Heart left ventricle (tissue), 13 donors: ENCODE data around the gene CEP85.

Experiments used
- POLR2A ChIP-seq, 2 donors: fragments of 450-650 bp; IDR thresholded peaks; one replicate each; pipeline ENCODE4 v1.6.1; 2017; ENCODE audit warnings: antibody characterized with exemption in 2 of 2, mild to moderate bottlenecking in 2 of 2, moderate library complexity in 2 of 2
- TF ChIP-seq, protein P1 (sequence below), 12 donors: fragments of 200-600 bp; sonication (generic) in 4 of 12; IDR thresholded peaks; one replicate each; pipeline versions ENCODE4 v1.5.0 to v1.8.0; 2018 to 2022; ENCODE audit warnings: antibody characterized with exemption in 12 of 12, mild to moderate bottlenecking in 5 of 12
- donor health status: ischemic (EF 13 %, LVEDD 7.1; RV severe dilation, severe dysfunction).
- donor health status: DM: no; HTN: yes; CAD: no.
- donor health status: DM: no; HTN: no; CAD: no.
- donor health status: ischemic (EF 25% LVEDD 6.9; RV normal size, moderate dysfunction).
- donor health status: ischemic (EF 25% LVEDD 5.7; RV mildly dilated, moderate dysfunction).
- donor health status: ischemic (EF 35%, LVEDD 5.7; RV mildly dilated, moderate dysfunction).
- donor health status: nonischemic (EF 11% LVEDD 7.7; RV severe dilation, severe dysfunction).
- donor health status: DM: yes; HTN: yes; CAD: no.
- donor health status: PGD.
- donor health status: ischemic (EF 29% LVEDD 5.4; RV normal size, mild dysfunction).
- donor health status: nonischemic (EF 23%, LVEDD 6.1; RV moderate dilation, normal function).

DNA sequence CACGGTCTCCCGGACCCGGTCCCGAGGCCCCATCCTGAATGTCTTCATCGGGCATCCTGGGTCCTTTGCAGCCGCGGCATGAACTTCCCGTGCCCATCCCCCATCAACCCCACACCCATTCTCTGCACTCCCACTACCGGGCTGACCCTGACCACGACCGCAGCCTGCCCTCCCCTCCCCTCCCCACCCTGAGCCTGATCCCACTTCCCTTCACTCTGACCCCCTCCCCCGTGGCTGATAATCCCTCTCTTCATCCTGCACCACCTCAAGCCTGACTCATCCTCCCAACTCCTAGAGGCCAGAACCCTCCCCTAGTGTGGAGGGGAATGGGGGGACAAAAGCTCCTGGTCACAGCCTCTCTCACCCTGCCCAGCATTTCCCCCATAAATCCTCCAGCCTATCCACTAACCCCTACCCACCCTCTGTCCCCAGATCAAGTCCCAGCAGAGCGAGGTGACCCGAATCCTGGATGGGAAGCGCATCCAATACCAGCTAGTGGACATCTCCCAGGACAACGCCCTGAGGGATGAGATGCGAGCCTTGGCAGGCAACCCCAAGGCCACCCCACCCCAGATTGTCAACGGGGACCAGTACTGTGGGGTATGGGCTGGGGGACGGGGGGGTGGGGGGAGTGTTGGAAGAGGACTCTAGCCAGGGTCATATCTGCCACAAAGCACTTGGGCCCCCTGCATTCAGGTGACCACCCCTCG, 46.5 kb downstream of the CEP85 start:
- TF ChIP-seq, protein P1, sequence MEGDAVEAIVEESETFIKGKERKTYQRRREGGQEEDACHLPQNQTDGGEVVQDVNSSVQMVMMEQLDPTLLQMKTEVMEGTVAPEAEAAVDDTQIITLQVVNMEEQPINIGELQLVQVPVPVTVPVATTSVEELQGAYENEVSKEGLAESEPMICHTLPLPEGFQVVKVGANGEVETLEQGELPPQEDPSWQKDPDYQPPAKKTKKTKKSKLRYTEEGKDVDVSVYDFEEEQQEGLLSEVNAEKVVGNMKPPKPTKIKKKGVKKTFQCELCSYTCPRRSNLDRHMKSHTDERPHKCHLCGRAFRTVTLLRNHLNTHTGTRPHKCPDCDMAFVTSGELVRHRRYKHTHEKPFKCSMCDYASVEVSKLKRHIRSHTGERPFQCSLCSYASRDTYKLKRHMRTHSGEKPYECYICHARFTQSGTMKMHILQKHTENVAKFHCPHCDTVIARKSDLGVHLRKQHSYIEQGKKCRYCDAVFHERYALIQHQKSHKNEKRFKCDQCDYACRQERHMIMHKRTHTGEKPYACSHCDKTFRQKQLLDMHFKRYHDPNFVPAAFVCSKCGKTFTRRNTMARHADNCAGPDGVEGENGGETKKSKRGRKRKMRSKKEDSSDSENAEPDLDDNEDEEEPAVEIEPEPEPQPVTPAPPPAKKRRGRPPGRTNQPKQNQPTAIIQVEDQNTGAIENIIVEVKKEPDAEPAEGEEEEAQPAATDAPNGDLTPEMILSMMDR (IDR thresholded peaks at IDR 0.05) = no peak
- no peak for TF ChIP-seq POLR2A (IDR thresholded peaks at IDR 0.05)
